ENCODE data around the gene DAP.

Gene DAP

DNA sequence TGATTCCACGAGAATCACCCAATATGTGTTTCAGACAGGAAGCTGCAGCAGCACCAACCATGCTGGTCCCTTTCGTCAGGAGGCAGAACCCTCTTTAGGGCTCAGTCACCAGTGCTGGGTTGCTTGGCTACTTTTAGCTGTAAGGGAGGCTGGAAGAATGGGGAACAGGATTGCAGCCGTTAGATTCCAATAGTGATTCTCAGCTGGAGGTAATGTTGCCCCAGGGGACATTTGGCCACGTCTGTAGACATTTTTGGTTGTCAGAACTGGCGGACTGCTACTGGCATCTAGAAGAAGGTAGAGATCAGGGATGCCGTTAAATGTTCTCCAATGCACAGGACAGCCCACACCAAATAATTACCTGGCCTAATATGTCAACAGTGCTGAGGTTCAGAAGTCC lies 115.4 kb downstream of the DAP start:
- H4K20me1 ChIP-seq (ENCODE audit: insufficient read depth, low read length), result peaks cover 24% of the 10 kb centered on the region; the same call in 1 of the 2 replicates
- H3K9ac ChIP-seq (ENCODE audit: low read depth, low read length), result no peak overlapping the region
- ATAC-seq (ENCODE audit: insufficient read depth, low read depth) (no peak), DNase-seq (no peak)
- no peak overlapping the region for H3K4me3 ChIP-seq (ENCODE audit: low read depth in 1 of 2, low read length in 2 of 2)
- no peaks in the 10 kb centered on the region for H3K4me1 ChIP-seq (ENCODE audit: insufficient read depth, low read length)
- H2AFZ ChIP-seq (ENCODE audit: low read depth, low read length), result no peak overlapping the region
- no peak overlapping the region for H3K4me2 ChIP-seq (ENCODE audit: insufficient read depth, low read length)
- H3K27ac ChIP-seq (ENCODE audit: low read length), result no peak overlapping the region
- H3K36me3 ChIP-seq (ENCODE audit: insufficient read depth, low read length), result peaks cover 36% of the 10 kb centered on the region
- peaks cover 46% of the 10 kb centered on the region for H3K79me2 ChIP-seq (ENCODE audit: insufficient read depth, low read length)
- H3K9me3 ChIP-seq (ENCODE audit: insufficient read depth, low read length, severe bottlenecking), result no peaks in the 10 kb centered on the region
- TF ChIP-seq, protein P1, sequence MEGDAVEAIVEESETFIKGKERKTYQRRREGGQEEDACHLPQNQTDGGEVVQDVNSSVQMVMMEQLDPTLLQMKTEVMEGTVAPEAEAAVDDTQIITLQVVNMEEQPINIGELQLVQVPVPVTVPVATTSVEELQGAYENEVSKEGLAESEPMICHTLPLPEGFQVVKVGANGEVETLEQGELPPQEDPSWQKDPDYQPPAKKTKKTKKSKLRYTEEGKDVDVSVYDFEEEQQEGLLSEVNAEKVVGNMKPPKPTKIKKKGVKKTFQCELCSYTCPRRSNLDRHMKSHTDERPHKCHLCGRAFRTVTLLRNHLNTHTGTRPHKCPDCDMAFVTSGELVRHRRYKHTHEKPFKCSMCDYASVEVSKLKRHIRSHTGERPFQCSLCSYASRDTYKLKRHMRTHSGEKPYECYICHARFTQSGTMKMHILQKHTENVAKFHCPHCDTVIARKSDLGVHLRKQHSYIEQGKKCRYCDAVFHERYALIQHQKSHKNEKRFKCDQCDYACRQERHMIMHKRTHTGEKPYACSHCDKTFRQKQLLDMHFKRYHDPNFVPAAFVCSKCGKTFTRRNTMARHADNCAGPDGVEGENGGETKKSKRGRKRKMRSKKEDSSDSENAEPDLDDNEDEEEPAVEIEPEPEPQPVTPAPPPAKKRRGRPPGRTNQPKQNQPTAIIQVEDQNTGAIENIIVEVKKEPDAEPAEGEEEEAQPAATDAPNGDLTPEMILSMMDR (IDR thresholded peaks at IDR 0.05; ENCODE audit: borderline replicate concordance, extremely low read depth, low read length, poor library complexity, severe bottlenecking), result no peak
- no peak for TF ChIP-seq EZH2 (IDR thresholded peaks at IDR 0.05; ENCODE audit: borderline replicate concordance, low read depth, low read length, severe bottlenecking)
- no peaks in the 10 kb centered on the region for H3K27me3 ChIP-seq (ENCODE audit: insufficient read depth, low read length, poor library complexity)

DNA sequence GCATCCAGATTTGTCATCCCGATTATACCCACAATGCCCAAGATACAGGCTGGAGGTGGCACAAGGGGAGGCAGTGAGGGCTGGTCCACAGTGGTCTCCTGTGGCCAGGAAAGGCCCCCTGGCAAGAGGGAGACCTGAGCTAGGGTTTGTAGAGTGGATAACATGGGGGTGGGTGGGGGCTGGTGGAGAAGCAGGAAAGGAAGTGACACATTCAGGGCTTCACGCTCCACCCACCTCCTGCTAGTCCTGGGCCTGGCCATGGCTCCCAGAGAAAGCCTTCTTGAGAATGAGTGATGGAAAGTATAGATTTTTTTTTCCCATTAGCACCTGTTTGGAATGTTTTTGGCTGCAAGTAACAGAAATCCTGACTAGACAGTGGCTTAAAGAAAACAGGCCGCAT lies 115.9 kb downstream of the DAP start:
- Histone ChIP-seq H3K9ac (ENCODE audit: low read depth, low read length) (no peak overlapping the region), H3K27me3 (ENCODE audit: insufficient read depth, low read length, poor library complexity) (no peaks in the 10 kb centered on the region), H3K36me3 (ENCODE audit: insufficient read depth, low read length) (peaks cover 33% of the 10 kb centered on the region), H3K9me3 (ENCODE audit: insufficient read depth, low read length, severe bottlenecking) (no peaks in the 10 kb centered on the region), H3K4me3 (ENCODE audit: low read depth in 1 of 2, low read length in 2 of 2) (no peak overlapping the region), H2AFZ (ENCODE audit: low read depth, low read length) (no peak overlapping the region), H3K79me2 (ENCODE audit: insufficient read depth, low read length) (peaks cover 49% of the 10 kb centered on the region), H3K4me1 (ENCODE audit: insufficient read depth, low read length) (no peaks in the 10 kb centered on the region), H4K20me1 (ENCODE audit: insufficient read depth, low read length) (peaks cover 26% of the 10 kb centered on the region; the same call in 1 of the 2 replicates), H3K27ac (ENCODE audit: low read length) (0 out of 2 replicates have a peak overlapping the region, but pooled peaks have one; percentile 18), H3K4me2 (ENCODE audit: insufficient read depth, low read length) (no peak overlapping the region)
- DNase-seq, result no peak
- ATAC-seq (ENCODE audit: insufficient read depth, low read depth), result peak; percentile 44; the same call in 1 of the 3 replicates
- TF ChIP-seq EZH2 (IDR thresholded peaks at IDR 0.05; ENCODE audit: borderline replicate concordance, low read depth, low read length, severe bottlenecking), result no peak
- TF ChIP-seq, protein P1 (IDR thresholded peaks at IDR 0.05; ENCODE audit: borderline replicate concordance, extremely low read depth, low read length, poor library complexity, severe bottlenecking), result no peak

DNA sequence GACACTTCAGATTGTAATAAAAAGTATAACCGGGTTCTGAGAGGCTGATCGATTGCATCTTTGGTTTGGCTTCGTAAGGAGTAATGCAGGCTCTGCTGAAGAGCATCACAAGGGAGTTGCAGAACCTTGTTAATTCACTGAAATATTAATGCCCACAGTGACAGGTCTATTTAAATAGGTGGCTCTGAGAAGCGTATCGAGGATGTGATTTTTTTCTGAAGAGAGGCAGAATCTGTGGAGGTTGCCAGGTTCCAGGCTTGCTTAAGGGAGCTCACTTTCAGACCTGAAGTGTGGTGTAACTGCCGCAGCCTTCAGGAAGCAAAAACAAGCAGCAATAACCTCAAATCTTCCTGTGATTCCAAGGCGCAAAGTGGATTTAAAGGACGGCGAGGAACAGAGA lies 116.8 kb downstream of the DAP start:
- ATAC-seq (ENCODE audit: insufficient read depth, low read depth) (no peak), DNase-seq (no peak)
- H3K9ac ChIP-seq (ENCODE audit: low read depth, low read length), result no peak overlapping the region
- no peak overlapping the region for H3K4me2 ChIP-seq (ENCODE audit: insufficient read depth, low read length)
- no peak overlapping the region for H3K4me3 ChIP-seq (ENCODE audit: low read depth in 1 of 2, low read length in 2 of 2)
- no peaks in the 10 kb centered on the region for H3K9me3 ChIP-seq (ENCODE audit: insufficient read depth, low read length, severe bottlenecking)
- no peak for TF ChIP-seq EZH2 (IDR thresholded peaks at IDR 0.05; ENCODE audit: borderline replicate concordance, low read depth, low read length, severe bottlenecking)
- TF ChIP-seq, protein P1 (IDR thresholded peaks at IDR 0.05; ENCODE audit: borderline replicate concordance, extremely low read depth, low read length, poor library complexity, severe bottlenecking), result no peak
- H4K20me1 ChIP-seq (ENCODE audit: insufficient read depth, low read length), result peaks cover 28% of the 10 kb centered on the region; the same call in 1 of the 2 replicates
- H3K36me3 ChIP-seq (ENCODE audit: insufficient read depth, low read length), result peaks cover 32% of the 10 kb centered on the region
- H3K4me1 ChIP-seq (ENCODE audit: insufficient read depth, low read length), result no peaks in the 10 kb centered on the region
- H3K27me3 ChIP-seq (ENCODE audit: insufficient read depth, low read length, poor library complexity), result no peaks in the 10 kb centered on the region
- no peak overlapping the region for H3K27ac ChIP-seq (ENCODE audit: low read length)
- H3K79me2 ChIP-seq (ENCODE audit: insufficient read depth, low read length), result peaks cover 52% of the 10 kb centered on the region
- no peak overlapping the region for H2AFZ ChIP-seq (ENCODE audit: low read depth, low read length)

DNA sequence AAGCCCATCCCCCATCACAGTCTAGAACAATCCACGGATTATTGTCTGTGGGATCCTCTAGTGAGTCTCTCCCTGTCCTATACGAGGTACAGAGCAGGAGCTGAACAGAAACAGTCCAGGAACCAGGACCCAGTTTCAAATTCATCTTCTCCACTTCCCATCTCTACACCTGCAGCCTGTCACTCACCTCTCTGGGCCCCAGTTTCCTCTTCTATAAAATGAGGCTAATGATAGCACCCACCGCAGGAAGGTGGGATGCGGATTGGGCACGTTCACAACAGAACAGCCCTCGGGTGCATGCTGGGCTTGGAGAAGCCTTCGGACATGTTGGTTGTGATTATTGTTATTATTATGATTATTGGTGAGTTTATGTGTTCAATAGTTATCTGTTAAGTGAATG lies 118.7 kb downstream of the DAP start:
- no peak for DNase-seq
- no peaks in the 10 kb centered on the region for H3K4me1 ChIP-seq (ENCODE audit: insufficient read depth, low read length)
- no peak overlapping the region for H3K4me3 ChIP-seq (ENCODE audit: low read depth in 1 of 2, low read length in 2 of 2)
- no peaks in the 10 kb centered on the region for H3K27me3 ChIP-seq (ENCODE audit: insufficient read depth, low read length, poor library complexity)
- TF ChIP-seq, protein P1 (IDR thresholded peaks at IDR 0.05; ENCODE audit: borderline replicate concordance, extremely low read depth, low read length, poor library complexity, severe bottlenecking), result no peak
- no peak for TF ChIP-seq EZH2 (IDR thresholded peaks at IDR 0.05; ENCODE audit: borderline replicate concordance, low read depth, low read length, severe bottlenecking)
- H3K4me2 ChIP-seq (ENCODE audit: insufficient read depth, low read length), result no peak overlapping the region
- no peak overlapping the region for H3K27ac ChIP-seq (ENCODE audit: low read length)
- H3K79me2 ChIP-seq (ENCODE audit: insufficient read depth, low read length), result peaks cover 59% of the 10 kb centered on the region
- peaks cover 35% of the 10 kb centered on the region; the same call in 1 of the 2 replicates for H4K20me1 ChIP-seq (ENCODE audit: insufficient read depth, low read length)
- no peak overlapping the region for H3K9ac ChIP-seq (ENCODE audit: low read depth, low read length)
- no peak for ATAC-seq (ENCODE audit: insufficient read depth, low read depth)
- H3K36me3 ChIP-seq (ENCODE audit: insufficient read depth, low read length), result peaks cover 33% of the 10 kb centered on the region
- H3K9me3 ChIP-seq (ENCODE audit: insufficient read depth, low read length, severe bottlenecking), result peaks cover 7% of the 10 kb centered on the region
- no peak overlapping the region for H2AFZ ChIP-seq (ENCODE audit: low read depth, low read length)
